H9 (cell line): ENCODE results near the gene SCRN1. TPM values are rescaled to one million over a fixed set of nuclear protein-coding genes. Genes with fewer than 3 reads are reported as not detected.

ENCODE experiments used
- DNase-seq: peaks from one replicate; pipeline ENCODE4 v3.0.0-alpha.2; 2017
- H2AFZ ChIP-seq: one replicate; pipeline ENCODE4 v1.6.1; 2013; ENCODE audit warnings: mild to moderate bottlenecking, low read length, control low read depth, moderate library complexity
- H2AK5ac ChIP-seq: 2 replicates; pipeline ENCODE4 v1.6.1; 2013; ENCODE audit warnings: low read length, control low read depth, mixed read lengths; ENCODE audit not compliant: insufficient read length
- H2BK120ac ChIP-seq: one replicate; pipeline ENCODE4 v1.6.1; 2013; ENCODE audit warnings: low read depth, mild to moderate bottlenecking, low read length, control low read depth, inconsistent platforms; ENCODE audit not compliant: poor library complexity, severe bottlenecking
- H2BK12ac ChIP-seq: 2 replicates; pipeline ENCODE4 v1.6.1; 2013; ENCODE audit warnings: low read length, control low read depth, mixed read lengths, low read depth; ENCODE audit not compliant: insufficient read length
- H2BK15ac ChIP-seq: 2 replicates; pipeline ENCODE4 v1.6.1; 2013; ENCODE audit warnings: low read depth, low read length, control low read depth
- H2BK20ac ChIP-seq: one replicate; pipeline ENCODE4 v1.6.1; 2013; ENCODE audit warnings: low read depth, mild to moderate bottlenecking, low read length, control low read depth, inconsistent platforms; ENCODE audit not compliant: poor library complexity, severe bottlenecking
- H2BK5ac ChIP-seq: 2 replicates; pipeline ENCODE4 v1.6.1; 2013; ENCODE audit warnings: low read length, control low read depth, mixed read lengths; ENCODE audit not compliant: insufficient read length
- H3K14ac ChIP-seq: 2 replicates; pipeline ENCODE4 v1.6.1; 2013; ENCODE audit warnings: low read length, control low read depth; ENCODE audit not compliant: insufficient read depth
- H3K18ac ChIP-seq: 2 replicates; pipeline ENCODE4 v1.6.1; 2013; ENCODE audit warnings: low read depth, mild to moderate bottlenecking, mixed read lengths, low read length, control low read depth; ENCODE audit not compliant: insufficient read length
- H3K23ac ChIP-seq: 2 replicates; pipeline ENCODE4 v1.6.1; 2013; ENCODE audit warnings: low read length, control low read depth, mixed read lengths, low read depth; ENCODE audit not compliant: insufficient read length
- H3K23me2 ChIP-seq: 2 replicates; pipeline ENCODE4 v1.6.1; 2013; ENCODE audit warnings: low read depth, mild to moderate bottlenecking, mixed read lengths, low read length, control low read depth; ENCODE audit not compliant: insufficient read length, poor library complexity, severe bottlenecking
- H3K27ac ChIP-seq: 2 replicates; pipeline ENCODE4 v1.5.1; 2013; ENCODE audit warnings: low read length, control low read depth, mixed read lengths, low read depth; ENCODE audit not compliant: insufficient read length
- H3K27me3 ChIP-seq: 2 replicates; pipeline ENCODE4 v1.6.1; 2013; ENCODE audit warnings: low read length, control low read depth, inconsistent platforms; ENCODE audit not compliant: insufficient read depth
- H3K4ac ChIP-seq: 2 replicates; pipeline ENCODE4 v1.6.1; 2013; ENCODE audit warnings: low read depth, mild to moderate bottlenecking, control low read depth, inconsistent platforms, low read length, moderate library complexity
- H3K4me1 ChIP-seq: 2 replicates; pipeline ENCODE4 v1.6.1; 2013; ENCODE audit warnings: low read length, control low read depth, inconsistent platforms; ENCODE audit not compliant: insufficient read depth
- H3K4me2 ChIP-seq: 2 replicates; pipeline ENCODE4 v1.6.1; 2013; ENCODE audit warnings: low read length, control low read depth, mixed read lengths; ENCODE audit not compliant: insufficient read length, insufficient read depth
- H3K56ac ChIP-seq: 2 replicates; pipeline ENCODE4 v1.6.1; 2013; ENCODE audit warnings: low read depth, mild to moderate bottlenecking, mixed read lengths, low read length, control low read depth; ENCODE audit not compliant: insufficient read length
- H3K79me1 ChIP-seq: 2 replicates; pipeline ENCODE4 v1.6.1; 2013; ENCODE audit warnings: low read depth, mild to moderate bottlenecking, moderate library complexity, low read length, control low read depth, inconsistent platforms; ENCODE audit not compliant: insufficient read depth, poor library complexity, severe bottlenecking
- H3K79me2 ChIP-seq: 2 replicates; pipeline ENCODE4 v1.6.1; 2013; ENCODE audit warnings: low read length, control low read depth, inconsistent platforms; ENCODE audit not compliant: insufficient read depth
- H3K9ac ChIP-seq: 2 replicates; pipeline ENCODE4 v1.6.1; 2013; ENCODE audit warnings: low read length, control low read depth, mixed read lengths; ENCODE audit not compliant: insufficient read length; ENCODE audit errors: extremely low read depth
- H3K9me3 ChIP-seq: one replicate; pipeline ENCODE4 v1.6.1; 2013; ENCODE audit warnings: low read depth, low read length, inconsistent platforms; ENCODE audit not compliant: control insufficient read depth
- H3T11ph ChIP-seq: one replicate; pipeline ENCODE4 v1.6.1; 2013; ENCODE audit warnings: mild to moderate bottlenecking, low read length, control low read depth, inconsistent platforms
- H4K20me1 ChIP-seq: one replicate; pipeline ENCODE4 v1.6.1; 2013; ENCODE audit not compliant: control insufficient read depth, insufficient read length, insufficient read depth
- H4K5ac ChIP-seq: 2 replicates; pipeline ENCODE4 v1.6.1; 2013; ENCODE audit warnings: low read depth, mild to moderate bottlenecking, mixed read lengths, low read length, control low read depth; ENCODE audit not compliant: insufficient read length
- H4K8ac ChIP-seq: replicated peaks from 2 replicates; pipeline ENCODE4 v1.6.1; 2013; ENCODE audit warnings: low read length, control low read depth, mixed read lengths, low read depth; ENCODE audit not compliant: insufficient read length
- H4K91ac ChIP-seq: 2 replicates; pipeline ENCODE4 v1.6.1; 2013; ENCODE audit warnings: low read depth, mild to moderate bottlenecking, moderate library complexity, mixed read lengths, low read length, control low read depth; ENCODE audit not compliant: insufficient read length
- H3K27ac Mint-ChIP-seq, 3 experiments: 2 replicates in 2 of 3; 3 replicates in 1 of 3; pipeline ENCODE4 v1.8.0; 2020 to 2021; ENCODE audit warnings: mixed read lengths in 3 of 3, mild to moderate bottlenecking in 1 of 3, moderate library complexity in 1 of 3
- H3K27me3 Mint-ChIP-seq: 2 replicates; pipeline ENCODE4 v1.8.0; 2021; ENCODE audit warnings: low read depth, mild to moderate bottlenecking, moderate library complexity, mixed read lengths
- H3K36me3 Mint-ChIP-seq, 3 experiments: 2 replicates in 2 of 3; 3 replicates in 1 of 3; pipeline ENCODE4 v1.8.0; 2020 to 2021; ENCODE audit warnings: low read depth in 3 of 3, mixed read lengths in 3 of 3; ENCODE audit not compliant: insufficient read depth in 1 of 3
- H3K4me1 Mint-ChIP-seq, 2 experiments: 2 replicates each; pipeline ENCODE4 v1.8.0; 2020; ENCODE audit warnings: mixed read lengths in 2 of 2
- H3K4me3 Mint-ChIP-seq, 2 experiments: 2 replicates in 1 of 2; 3 replicates in 1 of 2; pipeline ENCODE4 v1.8.0; 2020 to 2021; ENCODE audit warnings: mild to moderate bottlenecking in 2 of 2, mixed read lengths in 2 of 2, moderate library complexity in 1 of 2
- H3K9me3 Mint-ChIP-seq, 2 experiments: 2 replicates in 1 of 2; 3 replicates in 1 of 2; pipeline ENCODE4 v1.8.0; 2020; ENCODE audit warnings: mild to moderate bottlenecking in 2 of 2, mixed read lengths in 2 of 2, moderate library complexity in 1 of 2
- CTCF ChIP-seq: fragments of 200-600 bp; sonication (generic); conservative IDR thresholded peaks from 3 replicates; pipeline ENCODE4 v1.8.0; 2021; ENCODE audit warnings: antibody characterized with exemption, mild to moderate bottlenecking
- WGBS: extraction: QIAGEN DNeasy Blood & Tissue Kit; methylation state at CpG from one replicate; pipeline ENCODE4 v1.1.7; 2013; ENCODE audit warnings: missing lambda C conversion rate, low lambda C conversion rate, mixed read lengths; ENCODE audit not compliant: insufficient read length; ENCODE audit errors: extremely low coverage; 5-methylcytosine and 5-hydroxymethylcytosine counted together
- total RNA-seq: library from RNA; stranded (reverse); gene quantifications from 2 replicates; pipeline ENCODE4 v1.2.1, GENCODE V29; 2021

SCRN1 gene
- total RNA-seq, 1 experiment from 2014 or later = 101 TPM

DNA sequence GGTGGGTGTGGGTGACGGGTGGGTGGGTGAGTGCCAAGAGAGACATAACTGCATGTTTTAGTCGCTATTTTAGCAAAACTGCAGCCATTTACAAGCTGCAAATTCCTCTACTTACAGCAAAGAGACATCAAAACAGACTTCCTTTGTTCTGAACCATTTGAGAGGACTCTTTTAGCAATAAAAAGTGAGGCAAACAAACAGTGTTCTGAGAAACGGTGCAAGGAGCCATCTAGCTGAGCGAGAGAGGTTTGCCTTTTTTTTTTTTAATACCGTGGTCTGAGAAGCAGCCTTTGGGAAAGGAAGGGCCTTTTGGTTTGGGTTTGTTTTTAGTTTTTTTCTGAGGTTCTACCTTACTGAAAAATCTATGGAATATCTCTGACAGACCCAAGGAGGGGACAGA, 62.9 kb downstream of the SCRN1 start:
- Histone ChIP-seq H3K14ac (no peak overlapping the region), H4K5ac (no peak overlapping the region), H3K4me1 (no peaks in the 10 kb centered on the region), H2AFZ (no peak overlapping the region), H3K79me2 (no peaks in the 10 kb centered on the region), H3K23ac (no peak overlapping the region), H2BK15ac (no peak overlapping the region), H3K27me3 (no peaks in the 10 kb centered on the region), H4K20me1 (no peaks in the 10 kb centered on the region), H3K4ac (no peak overlapping the region), H3K9ac (no peak overlapping the region), H2BK120ac (no peak overlapping the region), H2BK12ac (no peak overlapping the region), H2BK20ac (no peak overlapping the region), H3K4me2 (no peak overlapping the region), H3K9me3 (no peaks in the 10 kb centered on the region), H2BK5ac (no peak overlapping the region), H3K56ac (no peak overlapping the region), H3T11ph (no peak overlapping the region), H3K23me2 (no peaks in the 10 kb centered on the region), H4K8ac (no peak overlapping the region), H3K18ac (no peak overlapping the region), H2AK5ac (no peak overlapping the region), H3K79me1 (no peaks in the 10 kb centered on the region), H4K91ac (no peak overlapping the region), H3K27ac (no peak overlapping the region)
- 0 out of 4 replicates have a peak, but pooled peaks cover 0 to 4% of the 10 kb centered on the region in 2 experiments for H3K4me1 Mint-ChIP-seq
- no peak for TF ChIP-seq CTCF
- no CpG with 5 or more reads among the region's 5 CpGs for WGBS
- H3K9me3 Mint-ChIP-seq = no peaks in the 10 kb centered on the region
- H3K36me3 Mint-ChIP-seq = peaks cover 5 to 69% (median 15%) of the 10 kb centered on the region in 3 experiments; a peak in 5 of 7 replicates
- H3K27ac Mint-ChIP-seq = peak overlapping the region in 1 of 3 experiments; percentile 61; a peak in 1 of 7 replicates
- no peak for DNase-seq
- no peaks in the 10 kb centered on the region for H3K27me3 Mint-ChIP-seq
- no peak overlapping the region for H3K4me3 Mint-ChIP-seq
